KOPT-K1 (cell line): ENCODE results near the gene IER3IP1.
A peak's percentile ranks its signal among the peaks of the same experiment; 100 is the strongest.
"Not testable (repeated sequence)": the region's sequence is repeated elsewhere in the genome, so short reads cannot be mapped to it uniquely, and the experiment has no call there.

ENCODE experiments used
- H3K27ac ChIP-seq: fragments of 200-600 bp; sonication (generic); 2 replicates; pipeline ENCODE4 v1.5.1; 2016; ENCODE audit warnings: antibody characterized with exemption, mild to moderate bottlenecking, low read depth, low read length; ENCODE audit not compliant: poor library complexity, severe bottlenecking
- H3K36me3 ChIP-seq: fragments of 200-600 bp; sonication (generic); 2 replicates; pipeline ENCODE4 v1.5.1; 2017; ENCODE audit warnings: antibody characterized with exemption, mild to moderate bottlenecking, low read length, moderate library complexity; ENCODE audit not compliant: insufficient read depth
- H3K9me3 ChIP-seq: fragments of 200-600 bp; sonication (generic); 2 replicates; pipeline ENCODE4 v1.5.1; 2017; ENCODE audit warnings: antibody characterized with exemption, low read length, mild to moderate bottlenecking; ENCODE audit not compliant: insufficient read depth, poor library complexity, severe bottlenecking

IER3IP1 gene, protein sequence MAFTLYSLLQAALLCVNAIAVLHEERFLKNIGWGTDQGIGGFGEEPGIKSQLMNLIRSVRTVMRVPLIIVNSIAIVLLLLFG

DNA sequence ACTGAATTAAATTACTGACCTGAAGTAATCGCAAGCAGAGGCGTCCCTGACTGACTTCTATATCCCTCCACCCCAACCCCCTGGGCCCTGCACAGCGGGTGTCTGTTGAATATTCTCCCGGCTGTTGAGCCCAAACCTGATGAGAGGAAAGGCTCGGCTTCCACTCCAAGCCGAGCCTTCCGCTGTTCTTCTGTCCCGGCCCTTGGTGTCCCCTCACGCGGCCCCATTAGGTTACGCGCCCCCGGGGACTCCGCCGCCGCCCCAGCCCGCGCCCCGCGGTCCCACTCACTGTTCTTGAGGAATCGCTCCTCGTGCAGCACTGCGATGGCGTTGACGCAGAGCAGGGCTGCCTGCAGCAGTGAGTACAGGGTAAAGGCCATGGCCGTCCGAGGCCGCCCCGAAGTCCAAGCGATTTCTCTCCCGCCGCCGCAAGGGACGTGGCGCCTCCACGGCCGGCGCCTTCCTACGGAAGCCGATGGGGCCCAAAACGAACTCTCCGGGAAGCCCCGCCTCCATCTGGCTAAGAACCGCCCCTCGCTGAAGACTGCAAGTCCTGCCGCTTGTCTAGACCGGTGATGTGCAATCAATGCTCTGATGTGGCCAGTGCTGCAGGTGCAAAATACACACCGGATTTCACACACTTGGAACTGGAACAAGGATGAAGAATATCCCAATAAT, at the start of gene IER3IP1:
Gene IER3IP1, minus strand, starts transcription at position 467 of the 678 bp plus-strand sequence. Its CDS starts 87 bp downstream, at position 380.
- no peaks in the 10 kb centered on the region for H3K9me3 ChIP-seq
- peak within 1 kb of the TSS; percentile 64 for H3K27ac ChIP-seq
- peaks cover 18% of the 10 kb centered on the region; the same call in 1 of the 2 replicates for H3K36me3 ChIP-seq

DNA sequence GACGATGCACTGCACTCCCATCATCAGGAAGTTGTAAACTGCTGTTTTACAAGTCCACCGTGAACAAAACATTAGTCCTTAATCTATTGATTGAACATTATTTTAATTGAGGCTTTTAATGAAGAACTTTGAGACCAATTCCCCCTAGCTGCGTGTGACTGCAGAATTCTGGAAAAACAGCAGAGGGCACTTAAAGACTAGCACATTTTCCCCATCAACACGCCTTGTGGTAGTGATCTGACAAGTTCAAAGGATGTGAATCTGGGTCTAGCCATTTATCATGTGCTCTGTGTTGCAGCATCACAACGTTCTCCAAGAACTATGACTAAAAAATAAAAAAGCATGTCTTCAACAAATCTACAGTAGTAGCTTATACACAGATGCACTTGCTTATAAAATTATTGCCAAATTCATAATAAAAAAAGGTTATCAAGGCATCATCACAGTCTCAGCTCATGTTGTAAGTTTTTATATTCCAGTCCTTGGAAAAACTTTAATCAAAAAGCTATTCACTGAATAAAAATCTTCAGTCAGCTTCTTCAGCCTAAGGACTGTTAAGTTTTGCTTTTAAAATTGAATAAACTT, 39.5 kb upstream of the IER3IP1 start:
- no peaks in the 10 kb centered on the region for H3K36me3 ChIP-seq
- H3K9me3 ChIP-seq = no peaks in the 10 kb centered on the region
- no peak overlapping the region for H3K27ac ChIP-seq

DNA sequence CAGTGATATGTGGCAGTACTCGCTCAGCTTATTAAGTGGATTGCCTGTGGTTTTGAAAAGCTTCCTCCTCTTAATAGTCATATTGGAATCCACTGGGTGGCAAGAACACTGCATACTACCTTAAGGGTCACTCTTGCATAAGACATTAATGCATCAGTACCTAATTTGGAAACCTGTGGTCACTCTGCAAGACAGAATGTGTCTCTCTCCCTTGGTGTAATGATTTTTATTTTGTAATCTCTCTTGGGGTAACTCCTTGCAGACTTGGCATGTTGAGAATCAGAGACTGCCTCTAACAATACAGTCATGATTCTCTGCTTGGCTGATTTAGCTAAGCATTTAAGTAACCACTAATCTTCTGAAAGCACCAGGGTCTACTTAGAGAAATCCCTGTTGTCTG, 33.0 kb upstream of the IER3IP1 start:
- no peaks in the 10 kb centered on the region for H3K9me3 ChIP-seq
- H3K27ac ChIP-seq = no peak overlapping the region
- no peaks in the 10 kb centered on the region for H3K36me3 ChIP-seq

DNA sequence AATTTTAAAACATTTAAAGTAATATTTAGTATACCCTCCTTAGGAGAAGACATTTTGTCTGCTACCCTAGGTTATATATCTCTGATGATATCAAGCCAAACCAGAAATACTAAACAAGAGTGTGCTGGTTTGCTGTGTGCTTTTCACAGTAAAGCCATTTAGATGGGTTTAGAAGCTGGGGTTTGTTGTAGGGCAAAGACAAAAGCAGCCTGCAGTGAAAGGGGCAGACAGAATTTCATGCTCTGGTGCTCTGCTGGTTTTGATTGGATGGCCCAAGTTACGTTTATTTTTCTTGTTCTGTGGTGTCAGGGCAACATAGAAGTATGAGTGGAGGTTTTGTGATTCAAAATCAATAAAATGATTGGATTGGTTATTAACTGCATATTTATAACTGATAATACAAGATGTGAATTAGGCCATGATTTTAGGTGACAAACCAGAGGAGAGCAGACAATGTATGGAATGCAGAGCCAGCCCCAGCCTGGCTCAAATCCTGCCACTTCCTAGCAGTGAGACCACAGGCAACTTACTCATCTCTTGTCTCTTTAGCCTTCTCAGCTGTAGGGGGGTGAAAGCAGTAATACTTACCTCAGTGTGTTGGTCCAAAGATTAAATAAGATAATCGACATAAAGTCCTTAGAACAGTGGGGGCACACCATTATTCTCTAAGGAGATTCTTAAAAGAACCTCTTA, 30.9 kb upstream of the IER3IP1 start:
- Histone ChIP-seq H3K36me3 (no peaks in the 10 kb centered on the region), H3K27ac (no peak overlapping the region)

DNA sequence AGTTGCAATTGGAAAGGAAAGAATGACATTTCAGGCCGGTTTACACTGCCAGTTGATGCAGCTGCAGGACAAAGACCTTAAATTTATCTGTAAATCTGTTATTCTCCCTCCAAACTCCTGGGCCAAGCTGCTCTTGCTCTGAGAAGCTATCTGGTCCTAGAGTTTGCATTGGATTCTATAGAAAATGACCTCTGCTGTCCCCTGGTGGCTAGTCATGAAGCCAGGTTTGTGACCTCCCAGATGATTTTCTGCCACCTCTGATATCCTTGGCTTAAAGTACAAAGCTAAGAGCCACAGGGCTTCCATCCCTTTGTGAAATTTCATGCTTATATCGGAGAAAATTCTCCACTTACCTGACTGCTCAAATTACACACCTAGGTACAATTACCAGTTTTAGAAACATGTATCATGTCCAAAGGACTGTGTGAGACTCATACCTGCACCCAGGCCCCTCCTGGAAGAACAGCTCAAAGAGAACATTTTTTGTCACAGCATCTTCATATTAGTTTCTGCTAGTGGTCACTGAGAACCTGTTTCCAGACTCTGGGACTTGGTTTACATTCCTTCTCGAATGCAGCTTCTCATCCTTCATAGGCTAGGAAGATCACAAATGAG, 28.9 kb upstream of the IER3IP1 start:
- Histone ChIP-seq H3K27ac (no peak overlapping the region), H3K9me3 (no peaks in the 10 kb centered on the region), H3K36me3 (no peaks in the 10 kb centered on the region)

More for the DNA sequence above, 30.9 kb upstream of the IER3IP1 start:
- H3K9me3 ChIP-seq = no peaks in the 10 kb centered on the region

DNA sequence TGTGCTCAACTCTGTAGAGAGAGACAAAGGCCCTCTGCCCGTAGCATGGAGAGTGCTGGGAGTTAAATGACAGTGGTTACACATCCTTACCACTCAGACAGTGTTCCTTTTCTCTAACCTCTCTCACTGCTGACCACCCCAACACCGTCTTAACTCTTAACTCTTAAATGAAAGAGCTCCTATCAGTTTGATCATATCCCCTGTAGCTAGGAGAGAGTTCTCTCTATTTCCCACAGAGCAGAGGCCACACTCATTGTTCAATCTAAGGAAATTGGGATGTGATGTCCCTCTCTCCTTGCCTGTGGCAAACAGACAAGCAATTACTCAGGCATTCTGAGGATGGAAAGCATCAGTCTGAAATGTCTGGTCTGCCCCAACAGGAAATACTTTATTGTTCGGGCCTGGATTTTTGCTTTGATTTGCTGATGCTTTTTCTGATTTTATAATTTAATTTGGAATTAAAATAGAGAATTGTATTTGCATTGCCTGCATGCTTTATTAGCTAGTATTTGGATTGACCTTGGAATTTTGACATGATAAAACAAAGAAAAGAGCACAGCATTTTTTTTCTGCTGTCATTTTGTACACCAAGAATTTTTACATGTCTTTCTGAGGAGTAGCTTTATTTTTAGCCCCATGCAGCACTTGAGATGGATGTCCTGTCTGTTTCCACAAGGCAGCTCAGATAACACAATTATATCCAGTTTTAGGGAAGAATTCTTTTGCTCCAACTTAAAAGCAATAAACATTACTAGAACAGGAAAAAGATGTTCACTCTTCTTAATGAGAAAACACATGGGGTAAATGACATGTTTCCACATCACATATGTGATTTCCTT, 27.7 kb upstream of the IER3IP1 start:
- Histone ChIP-seq H3K9me3 (peaks cover 1% of the 10 kb centered on the region), H3K36me3 (no peaks in the 10 kb centered on the region), H3K27ac (no peak overlapping the region)

DNA sequence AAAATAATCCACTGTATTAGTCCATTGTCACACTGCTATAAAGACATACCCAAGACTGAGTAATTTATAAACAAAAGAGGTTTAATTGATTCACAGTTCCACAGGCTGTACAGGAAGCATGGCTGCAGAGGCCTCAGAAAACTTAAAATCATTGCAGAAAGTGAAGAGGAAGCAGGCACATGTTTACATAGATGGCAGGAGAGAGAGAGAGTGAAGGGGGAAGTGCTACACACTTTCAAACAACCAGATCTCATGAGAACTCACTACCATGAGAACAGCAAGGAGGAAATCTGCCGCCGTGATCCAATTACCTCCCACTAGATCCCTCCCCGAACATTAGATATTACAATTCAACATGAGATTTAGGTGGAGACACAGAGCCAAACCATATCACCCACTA, 19.8 kb upstream of the IER3IP1 start:
- not testable (repeated sequence) for H3K9me3 ChIP-seq, H3K27ac ChIP-seq, H3K36me3 ChIP-seq

DNA sequence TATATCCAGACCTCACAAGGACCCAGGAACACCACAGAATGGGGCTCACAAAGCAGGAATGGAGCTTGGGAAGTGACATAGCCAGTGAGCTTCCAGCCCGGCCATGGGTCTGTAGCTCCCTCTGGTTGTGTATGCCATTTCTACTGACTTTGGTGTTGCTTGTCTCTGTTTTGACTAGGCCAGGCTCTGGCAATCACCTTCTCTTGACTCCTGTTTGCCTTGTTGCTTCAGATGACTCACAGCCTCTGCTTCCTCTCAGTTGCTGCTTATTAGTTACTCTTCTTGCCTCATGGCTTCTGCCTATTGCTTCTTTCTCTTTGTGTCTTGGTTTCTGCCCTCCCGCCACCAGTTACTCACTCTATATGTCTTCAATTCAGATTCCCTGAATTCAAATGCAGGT, 15.8 kb upstream of the IER3IP1 start:
- peaks cover 13% of the 10 kb centered on the region for H3K9me3 ChIP-seq
- no peaks in the 10 kb centered on the region for H3K36me3 ChIP-seq
- H3K27ac ChIP-seq = no peak overlapping the region

DNA sequence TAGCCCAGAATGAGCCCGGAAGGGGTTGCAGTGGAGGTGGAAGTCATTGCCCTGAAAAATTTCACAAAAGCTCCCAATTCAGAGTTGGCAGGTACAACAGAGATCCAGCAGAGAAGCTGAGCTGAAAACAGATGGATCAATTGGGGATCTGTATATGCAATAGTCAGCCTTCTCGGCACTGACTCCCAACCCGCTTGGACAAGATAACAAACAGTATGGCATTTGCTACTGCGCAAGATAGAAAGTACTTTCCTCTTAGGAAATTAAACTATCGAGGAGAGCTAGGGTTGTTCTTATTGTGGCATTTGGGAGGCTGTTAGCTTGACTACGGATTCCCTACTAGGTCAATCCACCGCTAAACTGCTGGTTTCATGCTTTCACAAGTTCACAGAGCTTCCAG, 11.6 kb upstream of the IER3IP1 start:
- Histone ChIP-seq H3K36me3 (no peaks in the 10 kb centered on the region), H3K27ac (no peak overlapping the region)

DNA sequence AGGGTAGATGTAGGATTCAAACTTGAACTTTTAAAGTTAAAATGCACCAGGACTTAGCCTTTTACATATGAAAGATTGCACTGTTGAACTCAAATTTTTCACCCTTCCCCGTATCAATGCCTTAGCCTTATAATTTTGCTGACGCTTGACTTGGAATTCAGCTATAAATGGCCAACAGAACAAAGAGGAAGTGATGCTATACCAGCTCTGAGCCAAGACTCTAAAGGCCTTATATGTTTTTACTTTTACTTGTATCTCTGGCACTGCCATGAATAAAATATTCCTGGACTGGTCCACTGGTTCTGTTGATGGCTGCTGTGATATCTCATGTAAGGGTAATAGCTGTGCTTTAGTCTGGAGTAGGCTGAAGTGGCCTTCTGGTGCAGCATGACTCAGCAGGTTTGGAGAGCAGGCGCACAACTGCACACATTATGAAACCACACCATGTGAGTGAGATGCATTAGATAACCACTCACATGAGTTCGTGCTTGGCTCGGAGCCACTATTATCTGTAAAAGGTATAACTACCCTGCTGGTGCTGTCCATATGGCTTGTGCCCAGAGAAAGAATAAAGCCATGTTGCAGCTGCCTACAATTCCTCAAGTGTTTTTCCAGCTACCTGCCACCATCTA, 8.4 kb upstream of the IER3IP1 start:
- peaks cover 42% of the 10 kb centered on the region for H3K9me3 ChIP-seq

More for the DNA sequence above, 11.6 kb upstream of the IER3IP1 start:
- peaks cover 42% of the 10 kb centered on the region for H3K9me3 ChIP-seq

DNA sequence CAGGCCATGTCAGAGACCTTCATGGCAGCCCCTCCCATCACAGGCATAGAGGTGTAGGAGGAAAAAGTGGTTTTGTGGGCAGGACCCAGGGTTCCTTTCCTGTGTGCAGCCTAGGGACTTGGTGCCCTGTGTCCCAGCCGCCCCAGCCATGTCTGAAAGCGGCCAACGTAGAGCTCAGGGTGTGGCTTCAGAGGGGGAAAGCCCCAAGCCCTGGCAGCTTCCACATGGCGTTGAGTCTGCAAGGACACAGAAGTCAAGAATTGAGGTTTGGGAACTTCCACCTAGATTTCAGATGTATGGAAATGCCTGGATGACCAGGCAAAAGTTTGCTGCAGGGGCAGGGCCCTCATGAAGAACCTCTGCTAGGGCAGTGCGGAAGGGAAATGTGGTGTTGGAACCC, 6.0 kb upstream of the IER3IP1 start:
- H3K27ac ChIP-seq, H3K36me3 ChIP-seq: not testable (repeated sequence)
- H3K9me3 ChIP-seq = peaks cover 30% of the 10 kb centered on the region

More for the DNA sequence above, 8.4 kb upstream of the IER3IP1 start:
- H3K27ac ChIP-seq = no peak overlapping the region
- no peaks in the 10 kb centered on the region for H3K36me3 ChIP-seq

DNA sequence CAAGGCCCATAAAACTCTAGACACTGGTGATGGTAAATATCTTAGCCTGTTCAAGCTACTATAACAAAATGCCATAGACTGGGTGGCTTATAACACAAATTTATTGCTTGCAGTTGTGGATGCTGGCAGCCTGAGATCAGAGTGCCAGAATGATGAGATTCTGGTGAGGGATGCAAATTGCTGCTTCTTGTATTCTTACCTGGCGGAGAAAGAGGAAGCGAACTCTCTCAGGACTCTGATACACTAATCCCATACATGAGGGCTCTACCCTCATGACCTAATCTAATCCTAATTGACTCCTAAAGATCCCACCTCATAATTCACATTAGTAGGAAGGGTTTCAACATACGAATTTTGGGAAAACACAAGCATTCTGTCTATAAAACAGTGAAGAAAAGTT, 4.6 kb upstream of the IER3IP1 start:
- Histone ChIP-seq H3K9me3 (peaks cover 25% of the 10 kb centered on the region), H3K27ac (no peak overlapping the region), H3K36me3 (no peaks in the 10 kb centered on the region)

DNA sequence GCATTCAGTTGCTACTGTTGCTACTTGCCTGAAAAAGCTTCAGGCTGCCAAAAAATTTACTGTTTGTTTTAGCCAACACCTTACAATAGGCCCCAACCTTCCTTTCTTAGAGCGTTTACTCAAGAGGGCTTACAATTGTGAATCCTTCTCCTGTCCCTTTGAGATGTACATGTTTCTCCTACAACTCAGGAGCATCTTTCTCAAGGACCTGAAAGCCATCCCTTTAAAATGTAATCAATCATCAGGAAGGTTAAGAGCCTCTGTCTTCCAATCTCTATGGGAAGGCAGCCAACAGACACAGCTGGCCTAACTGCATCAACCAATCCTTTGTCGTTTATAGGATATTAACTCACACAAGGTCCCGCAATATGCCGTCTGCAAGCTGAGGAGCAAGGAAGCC, 3.4 kb upstream of the IER3IP1 start:
- no peak overlapping the region for H3K27ac ChIP-seq
- H3K36me3 ChIP-seq = no peaks in the 10 kb centered on the region
- H3K9me3 ChIP-seq = peaks cover 13% of the 10 kb centered on the region

DNA sequence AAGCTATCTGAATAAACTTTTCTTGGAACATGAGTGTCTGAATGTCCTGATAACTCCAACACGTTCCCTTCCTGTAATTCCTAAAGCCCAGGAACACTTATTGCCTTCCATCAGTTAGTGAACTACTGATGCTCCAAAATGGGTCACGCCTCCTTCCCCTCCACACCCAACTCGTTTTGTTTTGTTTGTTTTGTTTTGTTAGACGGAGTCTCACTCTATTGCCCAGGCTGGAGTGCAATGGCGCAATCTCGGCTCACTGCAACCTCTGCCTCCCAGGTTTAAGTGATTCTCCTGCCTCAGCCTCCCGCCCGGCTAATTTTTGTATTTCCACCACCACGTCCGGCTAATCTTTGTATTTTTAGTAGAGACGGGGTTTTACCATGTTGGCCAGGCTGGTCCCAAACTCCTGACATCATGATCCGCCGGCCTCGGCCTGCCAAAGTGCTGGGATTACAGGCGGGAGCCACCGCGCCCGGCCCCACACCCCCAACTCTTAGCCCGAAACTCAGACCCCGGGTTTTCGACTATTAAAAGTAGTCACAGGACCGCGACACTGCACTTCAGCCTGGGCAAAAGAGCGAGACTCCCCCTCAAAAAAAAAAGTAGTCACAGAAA, 774 bp downstream of the IER3IP1 start:
- peaks cover 18% of the 10 kb centered on the region; the same call in 1 of the 2 replicates for H3K36me3 ChIP-seq
- peak overlapping the region; percentile 64 for H3K27ac ChIP-seq

More for the DNA sequence above, 774 bp downstream of the IER3IP1 start:
- H3K9me3 ChIP-seq = no peaks in the 10 kb centered on the region
